Naive thymus-derived CD8-positive, alpha-beta T cell (primary cell): ENCODE data around the gene SLC35B2. TPM values are rescaled to one million over a fixed set of nuclear protein-coding genes. Genes with fewer than 3 reads are reported as not detected.

Experiments used
- ATAC-seq, 2 donors: fragments of 150-1000 bp; cut with Tn5 transposase in 1 of 2; sonication (Bioruptor Pico), chemical (Tn5 transposase) in 1 of 2; 1 replicate in 1 of 2; 2 replicates in 1 of 2; pipeline ENCODE4 v1.10.0; 2021; ENCODE audit warnings: mild to moderate bottlenecking in 2 of 2, moderate library complexity in 2 of 2
- POLR2A ChIA-PET: fragments of 350-600 bp; sonication (Branson Sonifier 250); formaldehyde crosslinking; loops from one replicate; lab custom pipeline; 2021; ENCODE audit warnings: antibody characterized with exemption; lab: Charles Lee
- DNase-seq, 10 donors: peaks; one replicate each; pipeline versions ENCODE4 v3.0.0 to v3.0.0-alpha.2; 2020 to 2022
- H3K27ac Mint-ChIP-seq, 10 donors: one replicate each; pipeline ENCODE4 v1.8.0; 2020 to 2022; ENCODE audit warnings: mild to moderate bottlenecking in 10 of 10, mixed read lengths in 10 of 10, moderate library complexity in 4 of 10, inconsistent platforms in 1 of 10
- H3K27me3 Mint-ChIP-seq, 5 donors: one replicate each; pipeline ENCODE4 v1.8.0; 2021 to 2022; ENCODE audit warnings: mixed read lengths in 5 of 5
- H3K36me3 Mint-ChIP-seq, 3 donors: one replicate each; pipeline ENCODE4 v1.8.0; 2020 to 2022; ENCODE audit warnings: mixed read lengths in 3 of 3, mild to moderate bottlenecking in 2 of 3, inconsistent platforms in 1 of 3
- H3K4me1 Mint-ChIP-seq, 4 donors: one replicate each; pipeline ENCODE4 v1.8.0; 2021 to 2022; ENCODE audit warnings: mixed read lengths in 4 of 4
- H3K4me3 Mint-ChIP-seq, 10 donors: one replicate each; pipeline ENCODE4 v1.8.0; 2020 to 2022; ENCODE audit warnings: mild to moderate bottlenecking in 10 of 10, mixed read lengths in 10 of 10, moderate library complexity in 6 of 10, inconsistent platforms in 1 of 10
- H3K9me3 Mint-ChIP-seq, 9 donors: one replicate each; pipeline ENCODE4 v1.8.0; 2020 to 2022; ENCODE audit warnings: mixed read lengths in 9 of 9, mild to moderate bottlenecking in 3 of 9, inconsistent platforms in 1 of 9, moderate library complexity in 1 of 9
- polyA plus RNA-seq, 3 donors: library from polyadenylated mRNA; unstranded; fragments of 300-500 nt; fragmentation: Illumina TruSeq; gene quantifications; one replicate each; pipeline ENCODE4 v1.2.3, GENCODE V29; 2021
- total RNA-seq, 8 experiments: library from RNA in 2 of 8; stranded (reverse) in 2 of 8; gene quantifications; one replicate each; pipeline ENCODE4 v1.2.3 and lab custom pipeline; 2021 to 2026

Gene SLC35B2
- total and polyA plus RNA-seq, 5 experiments from 2014 or later: 18.0 to 40.1 (median 31.9) TPM

GRCh38 chr6:44227148-44227793 is 30.1 kb downstream of the SLC35B2 start:
- H3K9me3 Mint-ChIP-seq: no peaks in the 10 kb centered on the region
- POLR2A ChIA-PET: interaction anchor here (1.6 kb wide), 1 partner anchor 10 kb away, joined by 4 read pairs; no protein-coding TSS in a partner anchor
- ATAC-seq (no peak), DNase-seq (no peak)
- peaks cover 10 to 21% (median 14%) of the 10 kb centered on the region in 4 donors for H3K4me1 Mint-ChIP-seq
- H3K4me3 Mint-ChIP-seq: no peak overlapping the region
- H3K27ac Mint-ChIP-seq: no peak overlapping the region
- H3K36me3 Mint-ChIP-seq: no peaks in the 10 kb centered on the region
- no peaks in the 10 kb centered on the region for H3K27me3 Mint-ChIP-seq

GRCh38 chr6:44226368-44227147 is 30.8 kb downstream of the SLC35B2 start:
- no peak overlapping the region for H3K27ac Mint-ChIP-seq
- no peak overlapping the region for H3K4me3 Mint-ChIP-seq
- H3K36me3 Mint-ChIP-seq: no peaks in the 10 kb centered on the region
- ATAC-seq (no peak), DNase-seq (no peak)
- no peaks in the 10 kb centered on the region for H3K27me3 Mint-ChIP-seq
- H3K9me3 Mint-ChIP-seq: no peaks in the 10 kb centered on the region
- peaks cover 10 to 25% (median 17%) of the 10 kb centered on the region in 4 donors for H3K4me1 Mint-ChIP-seq
- POLR2A ChIA-PET: interaction anchor here (1.6 to 5.4 kb wide), 2 partner anchors 11 to 20 kb away, joined by 4 to 47 read pairs; partner anchors contain the start of gene HSP90AB1

GRCh38 chr6:44225579-44226325 is 31.6 kb downstream of the SLC35B2 start:
- Mint-ChIP-seq H3K4me3 (peak overlapping the region in 2 of 10 donors; percentile 2 to 39), H3K36me3 (no peaks in the 10 kb centered on the region), H3K9me3 (no peaks in the 10 kb centered on the region), H3K27me3 (no peaks in the 10 kb centered on the region), H3K27ac (no peak overlapping the region), H3K4me1 (peaks cover 13 to 31% (median 23%) of the 10 kb centered on the region in 4 donors)
- POLR2A ChIA-PET: interaction anchor here (5.4 kb wide), 1 partner anchor 21 kb away, joined by 47 read pairs; the partner anchor contains the start of gene HSP90AB1
- DNase-seq (no peak), ATAC-seq (no peak)

- H3K4me1 Mint-ChIP-seq: peaks cover 13 to 31% (median 25%) of the 10 kb centered on the region in 4 donors
- H3K9me3 Mint-ChIP-seq: no peaks in the 10 kb centered on the region
- H3K27me3 Mint-ChIP-seq: no peaks in the 10 kb centered on the region
- H3K36me3 Mint-ChIP-seq: no peaks in the 10 kb centered on the region
- H3K4me3 Mint-ChIP-seq: peak overlapping the region in 4 of 10 donors; percentile 1 to 93 (median 31)
- H3K27ac Mint-ChIP-seq: no peak overlapping the region
- ATAC-seq: no peak
- no peak for DNase-seq
- POLR2A ChIA-PET: interaction anchor here (5.4 kb wide), 1 partner anchor 22 kb away, joined by 47 read pairs; the partner anchor contains the start of gene HSP90AB1
These were observed 32.4 kb downstream of the SLC35B2 start for GRCh38 chr6:44224965-44225305.

GRCh38 chr6:44224029-44224964 is 33.0 kb downstream of the SLC35B2 start:
- Mint-ChIP-seq H3K36me3 (no peaks in the 10 kb centered on the region), H3K9me3 (no peaks in the 10 kb centered on the region), H3K27ac (peak overlapping the region in 5 of 10 donors; percentile 9 to 51 (median 37)), H3K4me3 (peak overlapping the region; percentile 72 to 93 (median 84)), H3K4me1 (peaks cover 14 to 31% (median 28%) of the 10 kb centered on the region in 4 donors), H3K27me3 (no peaks in the 10 kb centered on the region)
- POLR2A ChIA-PET: interaction anchor here (0.9 to 5.4 kb wide), 3 partner anchors 23 to 38 kb away, joined by 4 to 47 read pairs (median 6); partner anchors contain the start of genes HSP90AB1 and SLC35B2
- DNase-seq (no peak), ATAC-seq (peak; percentile 5 to 15)

- Mint-ChIP-seq H3K9me3 (no peaks in the 10 kb centered on the region), H3K4me1 (peaks cover 14 to 36% (median 33%) of the 10 kb centered on the region in 4 donors), H3K27me3 (peaks cover 0 to 2% (median 0%) of the 10 kb centered on the region in 5 donors), H3K27ac (peak within 1 kb of the TSS in 6 of 10 donors; percentile 9 to 85 (median 58)), H3K36me3 (no peaks in the 10 kb centered on the region), H3K4me3 (peak within 1 kb of the TSS; percentile 78 to 93 (median 85))
- ATAC-seq (peak; percentile 80 to 82), DNase-seq (peak; percentile 70 to 89 (median 78))
- POLR2A ChIA-PET: interaction anchor here (0.6 to 5.4 kb wide), 5 partner anchors 11 to 45 kb away, joined by 3 to 47 read pairs (median 4); partner anchors contain the start of gene HSP90AB1
These were observed 33.9 kb downstream of the SLC35B2 start, which contains the start of gene SLC29A1 for GRCh38 chr6:44223319-44224028. Gene SLC29A1, plus strand, starts transcription at chr6:44223595. Its CDS starts 3,719 bp downstream, at chr6:44227314.

GRCh38 chr6:44222486-44223318 is 34.6 kb downstream of the SLC35B2 start:
- Mint-ChIP-seq H3K4me3 (peak overlapping the region; percentile 78 to 93 (median 85)), H3K27ac (peak overlapping the region in 4 of 10 donors; percentile 51 to 85 (median 70)), H3K4me1 (peaks cover 14 to 40% (median 36%) of the 10 kb centered on the region in 4 donors), H3K9me3 (no peaks in the 10 kb centered on the region), H3K27me3 (peaks cover 0 to 2% (median 0%) of the 10 kb centered on the region in 5 donors), H3K36me3 (no peaks in the 10 kb centered on the region)
- DNase-seq: no peak
- ATAC-seq: peak in 1 of 2 donors; percentile 21
- POLR2A ChIA-PET: interaction anchor here (0.6 to 5.4 kb wide), 5 partner anchors 12 to 46 kb away, joined by 3 to 47 read pairs (median 4); partner anchors contain the start of gene HSP90AB1

GRCh38 chr6:44221961-44222335 is 35.4 kb downstream of the SLC35B2 start:
- peak overlapping the region in 1 of 10 donors; percentile 65 for H3K27ac Mint-ChIP-seq
- H3K27me3 Mint-ChIP-seq: peaks cover 0 to 2% (median 0%) of the 10 kb centered on the region in 5 donors
- DNase-seq: no peak
- H3K9me3 Mint-ChIP-seq: no peaks in the 10 kb centered on the region
- H3K4me3 Mint-ChIP-seq: peak overlapping the region in 7 of 10 donors; percentile 26 to 91 (median 42)
- peaks cover 14 to 40% (median 36%) of the 10 kb centered on the region in 4 donors for H3K4me1 Mint-ChIP-seq
- no peaks in the 10 kb centered on the region for H3K36me3 Mint-ChIP-seq
- no peak for ATAC-seq
- POLR2A ChIA-PET: interaction anchor here (1.4 to 5.4 kb wide), 3 partner anchors 16 to 47 kb away, joined by 3 to 47 read pairs (median 9); partner anchors contain the start of gene HSP90AB1

- POLR2A ChIA-PET: interaction anchor here (1.4 to 5.4 kb wide), 3 partner anchors 16 to 47 kb away, joined by 3 to 47 read pairs (median 9); partner anchors contain the start of gene HSP90AB1
These were observed 35.9 kb downstream of the SLC35B2 start for GRCh38 chr6:44221291-44221960.

More at GRCh38 chr6:44221291-44221960, 35.9 kb downstream of the SLC35B2 start:
- H3K27me3 Mint-ChIP-seq: peaks cover 0 to 4% (median 0%) of the 10 kb centered on the region in 5 donors
- H3K4me1 Mint-ChIP-seq: peaks cover 14 to 40% (median 36%) of the 10 kb centered on the region in 4 donors
- H3K4me3 Mint-ChIP-seq: peak overlapping the region in 8 of 10 donors; percentile 26 to 67 (median 42)
- peak; percentile 52 to 85 (median 66) for DNase-seq
- no peaks in the 10 kb centered on the region for H3K36me3 Mint-ChIP-seq
- H3K9me3 Mint-ChIP-seq: no peaks in the 10 kb centered on the region
- ATAC-seq: peak; percentile 47 to 69
- H3K27ac Mint-ChIP-seq: peak overlapping the region in 3 of 10 donors; percentile 29 to 65 (median 44)
